Subcutaneous abdominal adipose tissue (tissue), 5 donors: Measurements from ENCODE around the gene ATP4A.
"Not testable (repeated sequence)": the region's sequence is repeated elsewhere in the genome, so short reads cannot be mapped to it uniquely, and the experiment has no call there.

Experiments used
- H3K27ac ChIP-seq: one replicate; pipeline ENCODE4 v1.7.0; 2013; ENCODE audit warnings: low read depth, mild to moderate bottlenecking, inconsistent platforms, low read length, moderate library complexity
- H3K27me3 ChIP-seq, 5 donors: one replicate each; pipeline ENCODE4 v1.7.0; 2013; ENCODE audit warnings: low read length in 5 of 5, inconsistent platforms in 1 of 5; ENCODE audit not compliant: control insufficient read depth in 5 of 5, insufficient read depth in 4 of 5
- H3K36me3 ChIP-seq, 5 donors: one replicate each; pipeline ENCODE4 v1.7.0; 2013; ENCODE audit warnings: low read length in 5 of 5; ENCODE audit not compliant: control insufficient read depth in 5 of 5, insufficient read depth in 5 of 5
- H3K4me1 ChIP-seq, 5 donors: one replicate each; pipeline ENCODE4 v1.7.0; 2013; ENCODE audit warnings: low read length in 5 of 5, mild to moderate bottlenecking in 3 of 5, moderate library complexity in 1 of 5; ENCODE audit not compliant: control insufficient read depth in 5 of 5, insufficient read depth in 5 of 5
- H3K4me3 ChIP-seq, 5 donors: one replicate each; pipeline ENCODE4 v1.7.0; 2013; ENCODE audit warnings: low read length in 5 of 5, low read depth in 1 of 5
- H3K9ac ChIP-seq, 5 donors: one replicate each; pipeline ENCODE4 v1.7.0; 2013; ENCODE audit warnings: low read length in 5 of 5, mild to moderate bottlenecking in 4 of 5, moderate library complexity in 3 of 5
- H3K9me3 ChIP-seq, 5 donors: one replicate each; pipeline ENCODE4 v1.7.0; 2013; ENCODE audit warnings: low read length in 5 of 5; ENCODE audit not compliant: control insufficient read depth in 5 of 5
- donor health status: healthy.
- donor health status: healthy.
- donor health status: healthy.
- donor health status: healthy.
- donor health status: healthy.

ATP4A gene

DNA sequence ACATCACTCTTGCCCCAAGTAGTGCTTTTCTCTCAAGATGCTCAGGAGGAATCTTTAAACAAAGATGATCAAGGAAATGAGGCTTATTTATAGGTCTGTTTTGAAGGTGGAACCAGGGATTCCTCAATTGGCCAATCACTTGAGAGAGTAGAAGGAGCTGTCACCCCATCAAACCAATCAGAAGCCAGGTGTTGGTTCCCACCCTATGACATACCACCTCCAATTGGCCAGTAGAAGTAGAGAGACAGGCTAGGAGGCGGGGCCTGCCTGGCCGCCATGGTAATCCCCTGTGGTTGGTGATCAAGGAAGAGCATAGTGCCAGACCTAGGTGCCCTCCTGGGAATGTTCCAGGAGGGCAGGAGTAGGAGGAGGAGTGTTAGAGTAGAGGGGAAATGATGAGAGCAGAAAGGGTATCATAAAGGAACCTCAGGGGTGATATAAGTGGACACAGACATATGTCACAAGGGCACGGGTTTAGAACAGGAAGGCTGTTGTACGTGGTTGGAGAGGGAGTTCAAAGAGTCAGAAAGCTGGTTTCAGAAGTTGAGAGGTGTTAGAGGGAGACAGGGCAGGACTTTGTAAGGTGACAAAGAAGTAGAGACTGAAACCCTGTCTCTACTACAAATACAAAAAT lies 33.0 kb upstream of the ATP4A start:
- Histone ChIP-seq H3K9me3 (no peaks in the 10 kb centered on the region), H3K4me1 (no peaks in the 10 kb centered on the region), H3K9ac (no peak overlapping the region), H3K27ac (no peak overlapping the region), H3K27me3 (peaks cover 0 to 5% (median 3%) of the 10 kb centered on the region in 5 donors), H3K36me3 (no peaks in the 10 kb centered on the region), H3K4me3 (no peak overlapping the region)

DNA sequence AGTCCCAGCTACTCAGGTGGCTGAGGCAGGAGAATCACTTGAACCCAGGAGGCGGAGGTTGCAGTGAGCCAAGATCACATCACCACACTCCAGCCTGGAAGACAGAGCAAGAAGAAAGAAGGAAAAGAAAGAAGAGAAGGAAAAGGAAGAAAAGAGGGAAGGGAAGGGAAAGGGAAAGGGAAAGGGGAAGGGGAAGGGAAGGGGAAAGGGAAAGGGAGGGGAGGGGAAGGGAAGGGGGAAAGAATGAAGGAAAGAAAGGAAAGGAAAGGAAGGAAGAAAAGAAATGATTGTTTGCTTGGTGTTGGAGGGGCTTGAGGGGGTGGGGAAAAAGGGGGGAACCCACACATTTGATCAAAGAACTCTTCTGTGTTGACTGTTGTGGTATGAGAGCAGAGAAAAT lies 32.5 kb upstream of the ATP4A start:
- H3K27me3 ChIP-seq = peaks cover 0 to 5% (median 3%) of the 10 kb centered on the region in 5 donors
- no peak overlapping the region for H3K27ac ChIP-seq
- no peaks in the 10 kb centered on the region for H3K36me3 ChIP-seq
- no peak overlapping the region for H3K9ac ChIP-seq
- no peak overlapping the region for H3K4me3 ChIP-seq
- H3K9me3 ChIP-seq = no peaks in the 10 kb centered on the region
- no peaks in the 10 kb centered on the region for H3K4me1 ChIP-seq

DNA sequence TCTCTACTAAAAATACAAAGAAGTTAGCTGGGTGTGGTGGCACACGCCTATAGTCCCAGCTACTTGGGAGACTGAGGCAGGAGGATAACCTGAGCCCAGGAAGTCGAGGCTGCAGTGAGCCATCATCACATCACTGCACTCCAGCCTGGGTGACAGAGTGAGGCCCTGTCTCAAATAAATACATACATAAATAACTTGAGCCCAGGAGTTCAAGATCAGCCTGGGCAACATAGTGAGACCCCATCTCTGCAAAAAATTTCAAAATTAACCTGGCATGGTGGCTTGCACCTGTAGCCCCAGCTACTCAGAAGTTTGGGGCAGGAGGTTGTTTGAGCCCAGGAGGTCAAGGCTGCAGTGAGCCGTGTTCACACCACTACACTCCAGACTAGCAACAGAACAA lies 31.6 kb upstream of the ATP4A start:
- not testable (repeated sequence) for H3K4me1 ChIP-seq, H3K9me3 ChIP-seq, H3K27me3 ChIP-seq, H3K36me3 ChIP-seq, H3K9ac ChIP-seq, H3K27ac ChIP-seq, H3K4me3 ChIP-seq

- Histone ChIP-seq H3K4me3 (no peak overlapping the region), H3K9ac (no peak overlapping the region), H3K9me3 (no peaks in the 10 kb centered on the region), H3K4me1 (no peaks in the 10 kb centered on the region), H3K36me3 (no peaks in the 10 kb centered on the region), H3K27me3 (peaks cover 0 to 5% (median 3%) of the 10 kb centered on the region in 5 donors), H3K27ac (no peak overlapping the region)
Measured at GRCh38 chr19:35592226-35592625, 28.8 kb upstream of the ATP4A start.

DNA sequence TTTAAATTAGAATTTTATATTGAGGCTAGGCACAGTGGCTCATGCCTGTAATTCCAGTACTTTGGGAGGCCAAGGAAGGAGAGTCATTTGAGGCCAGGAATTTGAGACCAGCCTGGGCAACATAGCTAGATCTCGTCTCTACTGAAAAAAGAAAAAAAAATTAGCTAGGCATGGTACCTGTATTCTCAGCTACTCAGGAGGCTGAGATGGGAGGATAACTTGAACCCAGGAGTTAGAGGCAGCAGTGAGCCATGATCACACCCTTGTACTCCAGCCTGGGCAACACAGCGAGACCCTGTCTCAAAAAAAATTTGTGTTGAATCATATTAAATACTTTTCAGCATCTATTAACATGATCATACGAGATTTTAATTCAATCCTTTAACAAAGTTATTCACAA lies 27.4 kb upstream of the ATP4A start:
- H3K4me3 ChIP-seq = no peak overlapping the region
- no peaks in the 10 kb centered on the region for H3K4me1 ChIP-seq
- H3K9me3 ChIP-seq = no peaks in the 10 kb centered on the region
- H3K27me3 ChIP-seq = peaks cover 0 to 6% (median 6%) of the 10 kb centered on the region in 5 donors
- H3K27ac ChIP-seq = no peak overlapping the region
- no peaks in the 10 kb centered on the region for H3K36me3 ChIP-seq
- no peak overlapping the region for H3K9ac ChIP-seq

- Histone ChIP-seq H3K9ac (no peak overlapping the region), H3K4me1 (no peaks in the 10 kb centered on the region), H3K27ac (no peak overlapping the region), H3K36me3 (no peaks in the 10 kb centered on the region), H3K27me3 (peaks cover 3 to 15% (median 12%) of the 10 kb centered on the region in 5 donors), H3K4me3 (no peak overlapping the region), H3K9me3 (no peaks in the 10 kb centered on the region)
Measured at GRCh38 chr19:35587321-35587720, 23.9 kb upstream of the ATP4A start.

DNA sequence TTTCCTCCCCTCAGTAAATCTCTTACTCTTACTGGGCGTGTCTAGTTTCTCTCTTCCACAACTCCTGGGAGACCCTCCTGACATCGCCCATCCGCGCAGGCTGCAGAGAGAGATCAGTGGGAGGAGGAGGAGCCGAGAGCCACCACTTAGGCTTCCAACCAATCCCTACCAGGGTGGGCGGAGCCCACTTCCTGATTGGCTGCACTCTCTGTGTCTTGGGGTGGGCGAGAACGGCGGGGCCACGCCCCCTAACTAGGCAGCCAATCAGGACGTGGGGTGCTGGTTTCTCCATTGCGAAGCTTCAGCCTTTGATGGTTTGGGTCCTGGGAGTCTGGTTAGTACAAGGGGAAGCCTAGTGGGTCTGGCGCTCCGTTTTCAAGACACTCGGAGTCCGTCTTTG lies 22.4 kb upstream of the ATP4A start, which contains the start of gene PMIS2:
Gene PMIS2 (plus strand): TSS at position 326 of the 400 bp plus-strand sequence. CDS start 87 bp downstream, outside the sequence.
- H3K27ac ChIP-seq = no peak within 1 kb of the TSS
- H3K4me3 ChIP-seq = no peak within 1 kb of the TSS
- no peaks in the 10 kb centered on the region for H3K4me1 ChIP-seq
- H3K27me3 ChIP-seq = peaks cover 3 to 15% (median 10%) of the 10 kb centered on the region in 5 donors
- H3K9ac ChIP-seq = no peak within 1 kb of the TSS
- H3K9me3 ChIP-seq = peaks cover 0 to 3% (median 0%) of the 10 kb centered on the region in 5 donors
- H3K36me3 ChIP-seq = no peaks in the 10 kb centered on the region

GRCh38 chr19:35582760-35583159 lies 19.3 kb upstream of the ATP4A start:
- Histone ChIP-seq H3K9me3 (peaks cover 0 to 3% (median 0%) of the 10 kb centered on the region in 5 donors), H3K4me1 (no peaks in the 10 kb centered on the region), H3K27ac (no peak overlapping the region), H3K4me3 (no peak overlapping the region), H3K36me3 (no peaks in the 10 kb centered on the region), H3K27me3 (peaks cover 3 to 15% (median 13%) of the 10 kb centered on the region in 5 donors), H3K9ac (no peak overlapping the region)

- H3K9me3 ChIP-seq = peaks cover 7 to 26% (median 19%) of the 10 kb centered on the region in 5 donors
- H3K4me3 ChIP-seq = no peak overlapping the region
- H3K27me3 ChIP-seq = peaks cover 0 to 5% (median 3%) of the 10 kb centered on the region in 5 donors
- H3K36me3 ChIP-seq = no peaks in the 10 kb centered on the region
- no peak overlapping the region for H3K27ac ChIP-seq
- no peak overlapping the region for H3K9ac ChIP-seq
- no peaks in the 10 kb centered on the region for H3K4me1 ChIP-seq
Measured at GRCh38 chr19:35578707-35579106, 15.2 kb upstream of the ATP4A start.

- no peak overlapping the region for H3K9ac ChIP-seq
- H3K9me3 ChIP-seq = peaks cover 7 to 26% (median 19%) of the 10 kb centered on the region in 5 donors
- H3K27me3 ChIP-seq = peaks cover 0 to 5% (median 3%) of the 10 kb centered on the region in 5 donors
- H3K4me1 ChIP-seq = no peaks in the 10 kb centered on the region
- H3K4me3 ChIP-seq = no peak overlapping the region
- H3K27ac ChIP-seq = no peak overlapping the region
- no peaks in the 10 kb centered on the region for H3K36me3 ChIP-seq
Measured at GRCh38 chr19:35577918-35578317, 14.5 kb upstream of the ATP4A start.
